ENCODE measurements around the gene PTPRJ. TPM values are rescaled to one million over a fixed set of nuclear protein-coding genes. Genes with fewer than 3 reads are reported as not detected.

PTPRJ gene
- total and polyA plus RNA-seq, 2 of the 4 experiments (the other 2 are of a cell fraction): 5.6 to 14.9 TPM

DNA sequence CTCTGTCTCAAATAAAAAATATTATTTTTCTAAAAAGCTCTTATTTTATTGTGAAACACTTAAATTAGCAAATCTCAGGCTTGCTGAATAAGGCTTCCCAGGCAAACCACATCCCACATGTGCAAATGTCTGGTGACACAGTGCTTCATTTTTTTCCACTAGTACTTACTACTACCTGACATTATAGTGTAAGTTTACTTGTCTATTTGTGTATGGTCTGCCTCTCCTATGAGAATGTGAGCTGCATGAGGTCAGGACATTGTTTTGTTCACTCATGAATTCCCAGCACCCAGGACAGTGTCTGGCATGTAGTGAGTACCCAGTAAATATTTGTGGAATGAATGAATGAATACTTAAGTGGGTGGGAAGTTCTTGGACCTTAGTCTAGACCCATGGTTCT is 103.1 kb downstream of the PTPRJ start:
- POLR2A ChIA-PET (ENCODE audit: unreplicated experiment): no interaction called here
- in situ Hi-C loops (cut with MboI; ENCODE audit: low sequenced_read_pairs): no loop called here
- Histone ChIP-seq H3K9ac (ENCODE audit: low read depth, low read length) (no peak overlapping the region), H2BK20ac (ENCODE audit: low read depth, low read length) (no peak overlapping the region), H2BK120ac (ENCODE audit: low read depth, low read length) (no peak overlapping the region), H3K79me1 (ENCODE audit: low read depth in 1 of 2, low read length in 2 of 2) (peaks cover 54 to 71% of the 10 kb centered on the region in 2 experiments), H4K8ac (ENCODE audit: low read depth in 2 of 2, low read length in 2 of 2) (no peak overlapping the region), H2AFZ (replicated peaks; ENCODE audit: low read length, poor library complexity) (no peak overlapping the region), H2AK5ac (ENCODE audit: low read depth, low read length) (no peak overlapping the region), H3K4me3 (ENCODE audit: insufficient read depth, low read depth, low read length) (no peak overlapping the region), H3K4me1 (ENCODE audit: control insufficient read depth, insufficient read depth, low read length) (0 out of 2 replicates have a peak, but pooled peaks cover under 1% of the 10 kb centered on the region), H3K18ac (ENCODE audit: low read depth, low read length) (no peak overlapping the region), H4K20me1 (ENCODE audit: insufficient read depth, low read length) (peaks cover 20% of the 10 kb centered on the region), H2BK5ac (ENCODE audit: low read depth, low read length, poor library complexity, severe bottlenecking) (no peak overlapping the region), H2BK15ac (ENCODE audit: low read depth, low read length) (no peak overlapping the region), H4K5ac (ENCODE audit: low read depth, low read length) (no peak overlapping the region), H3K23ac (ENCODE audit: low read depth, low read length) (no peak overlapping the region), H3K36me3 (ENCODE audit: control insufficient read depth, insufficient read depth, low read length) (no peaks in the 10 kb centered on the region), H3K4ac (ENCODE audit: low read depth, low read length) (no peak overlapping the region), H3K4me2 (ENCODE audit: low read depth, low read length) (no peak overlapping the region), H3K14ac (replicated peaks; ENCODE audit: low read depth, low read length) (no peak overlapping the region), H2AK9ac (replicated peaks; ENCODE audit: low read depth, low read length, poor library complexity) (no peak overlapping the region), H3K9me3 (ENCODE audit: control insufficient read depth, insufficient read depth, low read length) (no peaks in the 10 kb centered on the region), H3K9me1 (ENCODE audit: insufficient read depth, low read length) (peaks cover 11% of the 10 kb centered on the region; the same call in 1 of the 2 replicates), H3K27me3 (ENCODE audit: control insufficient read depth, insufficient read depth, low read length) (no peaks in the 10 kb centered on the region), H3K27ac (ENCODE audit: insufficient read depth, low read length) (no peak overlapping the region), H3K56ac (ENCODE audit: extremely low read depth, insufficient read depth, low read length) (no peak overlapping the region), H4K91ac (ENCODE audit: insufficient read depth, low read depth, low read length) (no peak overlapping the region)
- dilution Hi-C loops (cut with HindIII; ENCODE audit: low sequenced_read_pairs, unreplicated experiment): no loop called here
- TF ChIP-seq SMC3 (IDR thresholded peaks at IDR 0.05; ENCODE audit: low read depth, low read length) (no peak), POLR2A (IDR thresholded peaks at IDR 0.05; ENCODE audit: low read depth, low read length) (no peak), BHLHE40 (IDR thresholded peaks at IDR 0.05; ENCODE audit: low read depth, low read length) (no peak), FOS (IDR thresholded peaks at IDR 0.05; ENCODE audit: low read depth, low read length) (no peak), RAD21 (IDR thresholded peaks at IDR 0.05; ENCODE audit: low read length) (no peak), MAZ (IDR thresholded peaks at IDR 0.05; ENCODE audit: borderline replicate concordance, low read depth, low read length) (no peak), MAFK (IDR thresholded peaks at IDR 0.05; ENCODE audit: low read depth, low read length) (no peak)
- TF ChIP-seq, protein P1, sequence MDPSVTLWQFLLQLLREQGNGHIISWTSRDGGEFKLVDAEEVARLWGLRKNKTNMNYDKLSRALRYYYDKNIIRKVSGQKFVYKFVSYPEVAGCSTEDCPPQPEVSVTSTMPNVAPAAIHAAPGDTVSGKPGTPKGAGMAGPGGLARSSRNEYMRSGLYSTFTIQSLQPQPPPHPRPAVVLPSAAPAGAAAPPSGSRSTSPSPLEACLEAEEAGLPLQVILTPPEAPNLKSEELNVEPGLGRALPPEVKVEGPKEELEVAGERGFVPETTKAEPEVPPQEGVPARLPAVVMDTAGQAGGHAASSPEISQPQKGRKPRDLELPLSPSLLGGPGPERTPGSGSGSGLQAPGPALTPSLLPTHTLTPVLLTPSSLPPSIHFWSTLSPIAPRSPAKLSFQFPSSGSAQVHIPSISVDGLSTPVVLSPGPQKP (IDR thresholded peaks at IDR 0.05; ENCODE audit: borderline replicate concordance, low read depth, low read length): no peak
- CTCF ChIA-PET: no interaction called here
- ATAC-seq (ENCODE audit: low read depth) (no peak), DNase-seq (peak; percentile 13)
- BruUV-seq (replicated peaks): no TSS peak
- intact Hi-C loops (cut with micrococcal nuclease): no loop called here
